Uterus (tissue), 4 donors: Measurements from ENCODE around the gene TMEM61. TPM values are rescaled to one million over a fixed set of nuclear protein-coding genes. Genes with fewer than 3 reads are reported as not detected.

Source experiments
- DNase-seq, 2 donors: peaks; one replicate each; pipeline ENCODE4 v3.0.0-alpha.2; 2019 to 2020
- H3K27ac ChIP-seq, 2 donors: fragments of 200-600 bp; sonication (generic); 1 replicate in 1 of 2; 2 replicates in 1 of 2; pipeline ENCODE4 v1.5.1; 2016 to 2018
- H3K27me3 ChIP-seq, 2 donors: fragments of 200-600 bp; sonication (generic); one replicate each; pipeline ENCODE4 v1.5.1; 2018 to 2019; ENCODE audit warnings: control low read depth in 1 of 2
- H3K36me3 ChIP-seq, 2 donors: fragments of 200-600 bp; sonication (generic); one replicate each; pipeline ENCODE4 v1.5.1; 2019; ENCODE audit warnings: control low read depth in 1 of 2
- H3K4me1 ChIP-seq, 2 donors: fragments of 200-600 bp; sonication (generic); one replicate each; pipeline ENCODE4 v1.5.1; 2018 to 2019; ENCODE audit warnings: control low read depth in 1 of 2
- H3K4me3 ChIP-seq, 2 donors: fragments of 200-600 bp; sonication (generic); 1 replicate in 1 of 2; 2 replicates in 1 of 2; pipeline ENCODE4 v1.5.1; 2018 to 2019; ENCODE audit warnings: mild to moderate bottlenecking in 1 of 2
- H3K9me3 ChIP-seq, 2 donors: fragments of 200-600 bp; sonication (generic); one replicate each; pipeline ENCODE4 v1.5.1; 2019; ENCODE audit warnings: control low read depth in 1 of 2
- CTCF ChIP-seq, 4 experiments: fragments of 200-600 bp in 2 of 4; fragments of 450-650 bp in 2 of 4; sonication (generic) in 2 of 4; IDR thresholded peaks; one replicate each; pipeline ENCODE4 v1.5.1; 2016 to 2019; ENCODE audit warnings: antibody characterized with exemption in 4 of 4, mild to moderate bottlenecking in 2 of 4, moderate library complexity in 1 of 4
- POLR2A ChIP-seq, 2 donors: fragments of 450-650 bp; IDR thresholded peaks; one replicate each; pipeline ENCODE4 v1.6.1; 2016; ENCODE audit warnings: antibody characterized with exemption in 2 of 2, mild to moderate bottlenecking in 1 of 2, moderate library complexity in 1 of 2
- intact Hi-C: fragments of 100-400 bp; cut with DNase I; formaldehyde crosslinking; loops from one replicate; pipeline ENCODE4 v1.15.1; 2023; ENCODE audit warnings: low total_unique reads
- total RNA-seq, 4 donors: library from RNA; depleted of rRNA in 3 of 4; stranded (reverse); fragments of >200 nt in 3 of 4; gene quantifications; one replicate each; pipeline versions ENCODE4 v1.1.0 to v1.2.4, GENCODE V29; 2014 to 2023
- donor health status: DM: yes; HTN: yes; CAD: no.

The TMEM61 gene
- total RNA-seq, 4 donors from 2014 or later = 0.35 TPM; not detected in 3

GRCh38 chr1:54973205-54973921 lies 7.1 kb upstream of the TMEM61 start:
- H3K9me3 ChIP-seq = no peaks in the 10 kb centered on the region
- DNase-seq = no peak
- H3K4me3 ChIP-seq = no peak overlapping the region
- no peaks in the 10 kb centered on the region for H3K36me3 ChIP-seq
- TF ChIP-seq CTCF (IDR thresholded peaks at IDR 0.05) (no peak), POLR2A (IDR thresholded peaks at IDR 0.05) (no peak)
- no peak overlapping the region for H3K27ac ChIP-seq
- H3K27me3 ChIP-seq = no peaks in the 10 kb centered on the region
- intact Hi-C loops = no loop called here
- H3K4me1 ChIP-seq = no peaks in the 10 kb centered on the region

GRCh38 chr1:54975356-54976108 lies 4.9 kb upstream of the TMEM61 start:
- H3K4me1 ChIP-seq = peaks cover 0 to 4% of the 10 kb centered on the region in 2 donors
- H3K4me3 ChIP-seq = no peak overlapping the region
- no peaks in the 10 kb centered on the region for H3K36me3 ChIP-seq
- TF ChIP-seq CTCF (IDR thresholded peaks at IDR 0.05) (no peak), POLR2A (IDR thresholded peaks at IDR 0.05) (no peak)
- no peak overlapping the region for H3K27ac ChIP-seq
- peaks cover 0 to 7% of the 10 kb centered on the region in 2 donors for H3K27me3 ChIP-seq
- H3K9me3 ChIP-seq = no peaks in the 10 kb centered on the region
- intact Hi-C loops = no loop called here
- no peak for DNase-seq

GRCh38 chr1:54976747-54977146 lies 3.7 kb upstream of the TMEM61 start:
- Histone ChIP-seq H3K27ac (no peak overlapping the region), H3K4me1 (peaks cover 0 to 4% of the 10 kb centered on the region in 2 donors)

GRCh38 chr1:54977533-54978297 lies 2.7 kb upstream of the TMEM61 start:
- no peak for TF ChIP-seq POLR2A (IDR thresholded peaks at IDR 0.05)
- no peak for DNase-seq
- peaks cover 0 to 7% of the 10 kb centered on the region in 2 donors for H3K27me3 ChIP-seq
- no peak overlapping the region for H3K4me3 ChIP-seq
- no peak overlapping the region for H3K27ac ChIP-seq
- H3K36me3 ChIP-seq = no peaks in the 10 kb centered on the region
- intact Hi-C loops = no loop called here
- H3K4me1 ChIP-seq = peaks cover 0 to 4% of the 10 kb centered on the region in 2 donors
- H3K9me3 ChIP-seq = no peaks in the 10 kb centered on the region

More at GRCh38 chr1:54976747-54977146, 3.7 kb upstream of the TMEM61 start:
- intact Hi-C loops = no loop called here
- Histone ChIP-seq H3K36me3 (no peaks in the 10 kb centered on the region), H3K27me3 (peaks cover 0 to 7% of the 10 kb centered on the region in 2 donors), H3K4me3 (no peak overlapping the region), H3K9me3 (no peaks in the 10 kb centered on the region)
- TF ChIP-seq CTCF (IDR thresholded peaks at IDR 0.05) (no peak), POLR2A (IDR thresholded peaks at IDR 0.05) (no peak)
- no peak for DNase-seq

- TF ChIP-seq POLR2A (IDR thresholded peaks at IDR 0.05) = no peak
- TF ChIP-seq CTCF (IDR thresholded peaks at IDR 0.05) = no peak
- no peak overlapping the region for H3K27ac ChIP-seq
- no peak overlapping the region for H3K4me3 ChIP-seq
- no peaks in the 10 kb centered on the region for H3K36me3 ChIP-seq
- intact Hi-C loops = no loop called here
- peaks cover 0 to 4% of the 10 kb centered on the region in 2 donors for H3K4me1 ChIP-seq
- H3K9me3 ChIP-seq = no peaks in the 10 kb centered on the region
- peaks cover 0 to 7% of the 10 kb centered on the region in 2 donors for H3K27me3 ChIP-seq
- DNase-seq = peak in 1 of 2 donors; percentile 4
Measured at GRCh38 chr1:54978528-54979326, 1.7 kb upstream of the TMEM61 start.
